Measurements from ENCODE around the gene PDSS2.

GRCh38 chr6:107491760-107492660, 32.6 kb upstream of the PDSS2 start:
- TF ChIP-seq POLR2A (IDR thresholded peaks at IDR 0.05), result no peak
- TF ChIP-seq CTCF (IDR thresholded peaks at IDR 0.05), result no peak

Data from testis (tissue), 2 donors.